Transverse colon (tissue), 4 donors: Measurements from ENCODE around the gene TNFSF9. TPM values are rescaled to one million over a fixed set of nuclear protein-coding genes. Genes with fewer than 3 reads are reported as not detected.
"Not testable (repeated sequence)": the region's sequence is repeated elsewhere in the genome, so short reads cannot be mapped to it uniquely, and the experiment has no call there.

Source experiments
- DNase-seq: peaks from one replicate; pipeline ENCODE4 v3.0.0-alpha.2; 2019
- H3K27ac ChIP-seq, 4 donors: fragments of 200-600 bp; sonication (generic); 2 replicates each; pipeline ENCODE4 v1.5.1; 2016 to 2018; ENCODE audit warnings: inconsistent platforms in 4 of 4
- H3K27me3 ChIP-seq: fragments of 200-600 bp; sonication (generic); 2 replicates; pipeline ENCODE4 v1.5.1; 2017; ENCODE audit warnings: inconsistent platforms
- H3K36me3 ChIP-seq, 4 donors: fragments of 200-600 bp; sonication (generic); 2 replicates each; pipeline ENCODE4 v1.5.1; 2017 to 2019; ENCODE audit warnings: inconsistent platforms in 4 of 4
- H3K4me1 ChIP-seq, 4 donors: fragments of 200-600 bp; sonication (generic); 2 replicates each; pipeline ENCODE4 v1.5.1; 2017 to 2020; ENCODE audit warnings: inconsistent platforms in 4 of 4
- H3K4me3 ChIP-seq, 4 donors: fragments of 200-600 bp; sonication (generic); 1 replicate in 1 of 4; 2 replicates in 3 of 4; pipeline versions ENCODE4 v1.5.1 to v1.6.1; 2017 to 2019; ENCODE audit warnings: inconsistent platforms in 4 of 4
- H3K9me3 ChIP-seq, 2 donors: fragments of 200-600 bp; sonication (generic); 2 replicates each; pipeline ENCODE4 v1.5.1; 2017 to 2019; ENCODE audit warnings: inconsistent platforms in 2 of 2
- EP300 ChIP-seq: sonication (generic); formaldehyde crosslinking; IDR thresholded peaks from one replicate; pipeline ENCODE4 v1.6.1; 2017; ENCODE audit warnings: antibody characterized with exemption, low read depth
- POLR2A ChIP-seq: fragments of 450-650 bp; IDR thresholded peaks from one replicate; pipeline ENCODE4 v1.6.1; 2016; ENCODE audit warnings: antibody characterized with exemption, mild to moderate bottlenecking, moderate library complexity
- POLR2AphosphoS5 ChIP-seq, 3 donors: sonication (generic); formaldehyde crosslinking; IDR thresholded peaks; one replicate each; pipeline ENCODE4 v1.6.1; 2016; ENCODE audit warnings: antibody characterized with exemption in 3 of 3
- WGBS, 2 donors: methylation state at CpG; one replicate each; pipeline ENCODE4 v1.1.5; 2018; ENCODE audit warnings: low coverage in 1 of 2; 5-methylcytosine and 5-hydroxymethylcytosine counted together
- in situ Hi-C, 4 donors: fragments of 200-750 bp; cut with MboI; loops; one replicate each; pipeline versions ENCODE4 v1.15.0 to v1.15.1; 2017; ENCODE audit warnings: low sequenced_read_pairs in 3 of 4, low pct_ligation_motif_present in 1 of 4, low pct_unique_long_range_greater_than_20kb in 1 of 4
- intact Hi-C: fragments of 100-400 bp; cut with DNase I; formaldehyde crosslinking; loops from one replicate; pipeline ENCODE4 v1.15.1; 2023; ENCODE audit warnings: low total_unique reads
- total RNA-seq, 4 donors: library from RNA; depleted of rRNA; stranded (reverse); fragments of >200 nt; gene quantifications; one replicate each; pipeline ENCODE4 v1.1.0, GENCODE V29; 2016
- TF ChIP-seq, protein P1 (sequence below), 5 experiments: fragments of 200-600 bp in 3 of 5; fragments of 450-650 bp in 2 of 5; sonication (generic) in 3 of 5; IDR thresholded peaks; 1 replicate in 2 of 5; 2 replicates in 3 of 5; pipeline ENCODE4 v1.5.1; 2016 to 2017; ENCODE audit warnings: antibody characterized with exemption in 5 of 5, inconsistent platforms in 3 of 5, mild to moderate bottlenecking in 2 of 5, moderate library complexity in 1 of 5

TNFSF9 gene
- total RNA-seq, 4 donors from 2014 or later = 0.95 to 2.7 TPM; not detected in 2

DNA sequence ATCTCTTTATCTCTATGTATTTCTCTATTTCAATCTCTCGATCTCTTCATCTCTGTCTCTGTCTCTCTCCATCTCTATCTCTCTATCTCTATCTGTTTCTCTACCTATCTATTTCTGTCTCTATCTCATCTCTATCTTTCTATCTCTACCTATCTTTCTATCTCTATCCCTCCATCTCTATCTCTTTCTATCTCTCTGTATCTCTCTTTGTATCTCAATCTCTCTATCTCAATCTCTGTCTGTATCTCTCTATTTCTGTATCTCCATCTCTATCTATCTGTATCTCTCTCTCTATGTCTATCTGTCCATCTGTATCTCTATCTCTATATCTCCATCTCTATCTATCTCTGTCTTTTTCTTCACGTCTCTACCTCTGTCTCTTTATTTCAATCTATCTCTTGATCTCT is 25.2 kb downstream of the TNFSF9 start:
- TF ChIP-seq POLR2A (no peak), EP300 (no peak), POLR2AphosphoS5 (IDR thresholded peaks at IDR 0.05) (no peak)
- TF ChIP-seq, protein P1, sequence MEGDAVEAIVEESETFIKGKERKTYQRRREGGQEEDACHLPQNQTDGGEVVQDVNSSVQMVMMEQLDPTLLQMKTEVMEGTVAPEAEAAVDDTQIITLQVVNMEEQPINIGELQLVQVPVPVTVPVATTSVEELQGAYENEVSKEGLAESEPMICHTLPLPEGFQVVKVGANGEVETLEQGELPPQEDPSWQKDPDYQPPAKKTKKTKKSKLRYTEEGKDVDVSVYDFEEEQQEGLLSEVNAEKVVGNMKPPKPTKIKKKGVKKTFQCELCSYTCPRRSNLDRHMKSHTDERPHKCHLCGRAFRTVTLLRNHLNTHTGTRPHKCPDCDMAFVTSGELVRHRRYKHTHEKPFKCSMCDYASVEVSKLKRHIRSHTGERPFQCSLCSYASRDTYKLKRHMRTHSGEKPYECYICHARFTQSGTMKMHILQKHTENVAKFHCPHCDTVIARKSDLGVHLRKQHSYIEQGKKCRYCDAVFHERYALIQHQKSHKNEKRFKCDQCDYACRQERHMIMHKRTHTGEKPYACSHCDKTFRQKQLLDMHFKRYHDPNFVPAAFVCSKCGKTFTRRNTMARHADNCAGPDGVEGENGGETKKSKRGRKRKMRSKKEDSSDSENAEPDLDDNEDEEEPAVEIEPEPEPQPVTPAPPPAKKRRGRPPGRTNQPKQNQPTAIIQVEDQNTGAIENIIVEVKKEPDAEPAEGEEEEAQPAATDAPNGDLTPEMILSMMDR (IDR thresholded peaks at IDR 0.05) = no peak
- Histone ChIP-seq H3K4me1 (peaks cover 0 to 7% (median 0%) of the 10 kb centered on the region in 4 donors), H3K9me3 (no peaks in the 10 kb centered on the region), H3K27ac (no peak overlapping the region), H3K36me3 (no peaks in the 10 kb centered on the region), H3K4me3 (no peak overlapping the region), H3K27me3 (peaks cover 23% of the 10 kb centered on the region)
- in situ Hi-C loops (no loop called here), intact Hi-C loops (no loop called here)
- 87 to 94% methylated on average over 2 of the region's 2 CpGs for WGBS, 2 donors
- no peak for DNase-seq

DNA sequence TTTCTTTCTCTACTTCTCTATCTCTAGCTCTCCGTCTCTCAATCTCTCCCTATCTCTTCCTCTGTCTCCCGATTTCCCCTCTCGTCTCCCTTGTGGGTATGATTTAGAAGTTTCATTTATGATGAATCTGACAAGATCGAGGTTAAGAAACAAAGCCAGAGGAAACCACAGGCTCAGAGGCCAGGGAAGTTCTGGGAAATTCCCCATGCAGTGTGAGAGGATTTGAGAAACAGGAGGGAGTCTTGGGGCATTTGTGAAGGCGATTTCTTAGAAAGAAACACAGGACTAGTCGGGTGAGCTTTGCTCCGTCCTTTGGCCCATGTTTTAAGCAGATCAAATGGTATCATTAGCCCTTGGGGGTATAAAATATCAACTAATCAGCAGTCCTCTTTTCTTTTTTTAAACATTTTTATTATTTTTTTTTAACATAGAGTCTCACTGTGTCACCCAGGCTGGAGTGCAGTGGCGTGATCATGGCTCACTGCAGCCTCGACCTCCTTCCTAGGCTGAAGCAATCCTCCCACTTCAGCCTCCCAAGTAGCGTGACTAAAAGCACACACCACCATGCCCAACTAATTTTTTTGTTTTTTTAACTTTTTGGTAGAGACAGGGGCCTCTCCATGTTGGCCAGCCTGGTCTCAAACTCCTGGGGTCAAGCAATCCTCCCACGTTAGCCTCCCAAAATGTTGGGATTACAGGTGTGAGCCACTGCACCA is 25.8 kb downstream of the TNFSF9 start:
- peaks cover 18% of the 10 kb centered on the region for H3K27me3 ChIP-seq
- H3K27ac ChIP-seq = no peak overlapping the region
- in situ Hi-C loops = no loop called here
- no peak overlapping the region for H3K4me3 ChIP-seq
- 63 to 64% methylated on average over 11 of the region's 11 CpGs for WGBS, 2 donors
- H3K9me3 ChIP-seq = no peaks in the 10 kb centered on the region
- peaks cover 0 to 6% (median 0%) of the 10 kb centered on the region in 4 donors for H3K4me1 ChIP-seq
- TF ChIP-seq POLR2A (no peak), POLR2AphosphoS5 (IDR thresholded peaks at IDR 0.05) (no peak), EP300 (no peak)
- TF ChIP-seq, protein P1 (IDR thresholded peaks at IDR 0.05) = no peak
- no peak for DNase-seq
- no peaks in the 10 kb centered on the region for H3K36me3 ChIP-seq
- intact Hi-C loops = no loop called here

DNA sequence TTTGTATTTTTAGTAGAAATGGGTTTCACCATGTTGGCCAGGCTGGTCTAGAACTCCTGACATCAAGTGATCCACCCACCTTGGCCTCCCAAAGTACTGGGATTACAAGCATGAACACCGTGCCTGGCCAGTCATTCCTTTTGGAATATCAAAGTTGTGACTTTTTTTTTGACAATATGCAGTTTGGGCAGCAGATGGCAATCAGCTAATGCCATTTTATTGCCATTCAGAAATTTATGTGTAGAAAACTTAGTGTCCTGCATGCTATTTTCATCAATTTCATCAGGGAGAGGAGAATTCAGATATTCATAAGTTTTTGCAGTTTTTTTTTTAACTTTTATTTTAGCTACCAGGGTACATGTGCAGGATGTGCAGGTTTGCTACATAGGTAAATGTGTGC is 31.6 kb downstream of the TNFSF9 start:
- H3K9me3 ChIP-seq, H3K4me1 ChIP-seq, H3K4me3 ChIP-seq, intact Hi-C loops, DNase-seq, H3K27ac ChIP-seq, H3K36me3 ChIP-seq, in situ Hi-C loops, H3K27me3 ChIP-seq: not testable (repeated sequence)
- WGBS, 2 donors = 14 to 47% methylated on average over 1 of the region's 1 CpG

DNA sequence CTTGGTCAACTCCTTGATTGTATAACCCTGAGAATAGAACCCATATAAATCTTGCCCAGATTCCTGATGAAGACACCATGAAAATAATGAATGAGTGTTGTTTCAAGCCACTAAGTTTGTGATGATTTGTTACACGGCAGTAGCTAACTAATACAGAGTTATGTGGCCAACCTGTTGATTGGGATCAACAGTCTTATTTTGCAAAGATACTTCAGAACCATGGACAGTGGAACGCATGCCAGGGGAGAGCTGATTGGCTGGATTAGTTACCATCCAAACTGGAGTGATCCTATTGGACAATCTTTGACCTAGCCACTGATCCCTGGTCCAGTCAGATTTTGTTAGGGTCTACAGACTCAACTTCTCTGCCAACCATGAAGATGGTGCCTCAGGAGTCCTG is 33.6 kb downstream of the TNFSF9 start:
- intact Hi-C loops (no loop called here), in situ Hi-C loops (no loop called here)
- H3K36me3 ChIP-seq = no peaks in the 10 kb centered on the region
- TF ChIP-seq, protein P1 (IDR thresholded peaks at IDR 0.05) = no peak
- TF ChIP-seq POLR2AphosphoS5 (IDR thresholded peaks at IDR 0.05) (no peak), EP300 (no peak), POLR2A (no peak)
- 79% methylated on average over 2 of the region's 2 CpGs; no CpG with 5 or more reads in 1 of the 2 donors for WGBS, 2 donors
- no peak overlapping the region for H3K27ac ChIP-seq
- no peaks in the 10 kb centered on the region for H3K4me1 ChIP-seq
- peaks cover 9% of the 10 kb centered on the region for H3K27me3 ChIP-seq
- no peak for DNase-seq
- no peaks in the 10 kb centered on the region for H3K9me3 ChIP-seq
- no peak overlapping the region for H3K4me3 ChIP-seq

DNA sequence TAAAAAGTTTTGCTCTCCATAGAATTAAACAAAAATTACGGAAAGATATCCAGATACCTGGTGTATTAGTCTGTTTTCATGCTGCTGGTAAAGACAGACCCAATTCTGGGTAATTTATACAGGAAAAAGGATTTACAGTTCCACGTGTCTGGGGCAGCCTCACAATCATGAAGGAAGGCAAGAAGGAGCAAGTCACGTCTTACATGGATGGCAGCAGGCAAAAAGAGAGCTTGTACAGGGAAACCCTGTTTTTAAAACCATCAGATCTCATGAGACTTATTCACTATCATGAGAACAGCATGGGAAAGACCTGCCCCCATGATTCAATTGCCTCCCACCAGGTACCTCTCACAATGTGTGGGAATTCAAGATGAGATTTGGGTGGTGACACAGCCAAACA is 35.9 kb downstream of the TNFSF9 start:
- intact Hi-C loops, H3K27ac ChIP-seq, DNase-seq, H3K4me3 ChIP-seq, H3K4me1 ChIP-seq, H3K9me3 ChIP-seq, H3K36me3 ChIP-seq, in situ Hi-C loops: not testable (repeated sequence)
- H3K27me3 ChIP-seq = peaks cover 19% of the 10 kb centered on the region
- 65 to 80% methylated on average over 1 to 3 of the region's 3 CpGs for WGBS, 2 donors
